Endothelial cell of hepatic sinusoid (primary cell): ENCODE data around the gene C1orf50.
"Not testable (repeated sequence)": the region's sequence is repeated elsewhere in the genome, so short reads cannot be mapped to it uniquely, and the experiment has no call there.

Experiments
- in situ Hi-C: cut with HindIII; loops from 2 replicates; pipeline ENCODE4 v1.10.0; 2017; ENCODE audit warnings: low sequenced_read_pairs

C1orf50 gene

DNA sequence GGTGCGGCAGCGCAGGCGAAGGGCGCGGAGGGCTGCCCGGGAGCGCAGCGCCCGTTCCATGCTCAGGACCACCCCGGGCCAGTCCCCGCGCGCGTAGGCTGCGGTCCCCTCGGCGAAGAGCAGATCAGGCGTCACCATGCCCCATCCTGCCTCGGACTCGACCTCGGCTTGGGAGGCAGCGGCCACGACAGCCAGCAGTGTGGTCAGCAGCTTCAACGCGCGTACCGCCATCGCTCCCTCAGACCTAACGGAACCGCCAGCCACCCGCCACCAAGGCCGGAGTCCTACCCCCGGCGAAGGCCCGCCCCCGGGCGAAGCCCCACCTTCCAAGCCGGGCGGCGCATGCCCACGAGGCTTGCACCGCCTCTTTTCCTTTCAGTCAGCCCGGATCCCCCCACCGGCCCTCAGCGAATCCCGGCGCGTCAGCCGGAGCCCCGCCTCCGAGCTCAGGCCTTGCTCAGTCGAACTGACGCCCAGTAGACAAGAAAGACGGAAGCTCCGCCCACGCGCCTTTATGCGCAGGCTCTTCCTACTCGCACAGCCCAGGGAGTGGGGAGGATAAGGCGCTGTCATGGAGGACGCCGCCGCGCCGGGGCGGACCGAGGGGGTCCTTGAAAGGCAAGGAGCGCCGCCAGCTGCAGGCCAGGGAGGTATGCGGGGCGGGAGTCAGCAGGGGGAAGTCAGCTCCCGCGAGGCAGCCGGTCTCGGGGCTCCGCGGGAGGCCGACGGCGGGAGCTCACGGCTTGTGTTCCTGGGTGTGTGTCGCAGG is at the start of gene C1orf50, which contains the start of gene P3H1:
TSS of gene C1orf50 (plus strand) at position 509 of the 769 bp plus-strand sequence. CDS start at position 572, 63 bp downstream.
TSS of gene P3H1 (minus strand) at position 288 of the 769 bp plus-strand sequence. CDS start at position 231, 57 bp downstream.
- in situ Hi-C loops: no loop called here

DNA sequence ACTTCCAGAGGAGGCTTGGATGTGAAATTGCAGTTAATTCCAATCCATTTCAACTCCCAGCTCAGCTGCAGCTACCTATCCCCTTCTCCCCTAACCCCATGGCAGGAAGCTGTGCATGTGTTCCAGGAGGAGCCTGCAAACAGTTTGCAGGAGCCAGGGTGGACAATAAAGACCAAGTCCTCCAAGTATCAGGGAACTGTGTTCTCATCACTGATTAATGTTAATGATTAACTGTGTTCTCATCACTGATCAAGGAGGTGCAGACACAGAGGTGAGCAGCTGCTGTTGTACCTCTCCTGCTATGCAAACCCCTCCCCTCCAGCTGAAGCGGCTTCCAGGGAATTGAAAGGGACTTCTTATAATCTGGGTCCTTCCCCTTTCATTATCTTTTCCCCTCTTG is 46.2 kb upstream of the C1orf50 start:
- in situ Hi-C loops: no loop called here

DNA sequence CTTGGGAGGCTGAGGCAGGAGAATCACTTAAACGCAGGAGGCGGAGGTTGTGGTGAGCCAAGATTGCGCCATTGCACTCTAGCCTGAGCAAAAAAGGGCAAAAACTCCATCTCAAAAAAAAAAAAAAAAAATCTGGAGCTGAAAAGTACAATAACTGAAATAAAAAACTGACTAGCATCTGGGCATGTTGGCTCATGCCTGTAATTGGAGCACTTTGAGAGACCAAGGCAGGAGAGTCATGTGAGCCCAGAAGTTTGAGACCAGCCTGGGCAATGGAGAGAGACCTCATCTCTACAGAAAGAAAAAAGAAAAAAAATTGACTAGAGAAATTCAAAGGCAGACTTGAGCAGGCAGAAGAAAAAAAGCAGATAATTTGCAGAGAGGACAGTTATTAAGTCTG is 45.1 kb upstream of the C1orf50 start:
- in situ Hi-C loops: no loop called here

DNA sequence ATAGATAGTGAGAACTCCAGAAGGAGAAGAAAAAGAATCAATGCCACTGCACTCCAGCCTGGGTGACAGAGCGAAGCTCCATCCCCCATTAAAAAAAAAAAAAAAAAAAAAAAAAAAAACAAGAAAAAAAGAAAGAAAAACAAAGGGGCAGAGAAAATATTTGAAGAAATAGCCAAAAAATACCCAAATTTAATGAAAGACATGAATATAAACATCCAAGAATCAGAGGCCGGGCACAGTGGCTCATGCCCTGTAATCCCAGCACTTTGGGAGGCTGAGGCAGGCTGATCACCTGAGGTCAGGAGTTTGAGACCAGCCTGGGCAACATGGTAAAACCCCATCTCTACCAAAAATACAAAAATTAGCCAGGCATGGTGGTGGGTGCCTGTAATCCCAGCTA is 44.6 kb upstream of the C1orf50 start:
- in situ Hi-C loops: not testable (repeated sequence)

DNA sequence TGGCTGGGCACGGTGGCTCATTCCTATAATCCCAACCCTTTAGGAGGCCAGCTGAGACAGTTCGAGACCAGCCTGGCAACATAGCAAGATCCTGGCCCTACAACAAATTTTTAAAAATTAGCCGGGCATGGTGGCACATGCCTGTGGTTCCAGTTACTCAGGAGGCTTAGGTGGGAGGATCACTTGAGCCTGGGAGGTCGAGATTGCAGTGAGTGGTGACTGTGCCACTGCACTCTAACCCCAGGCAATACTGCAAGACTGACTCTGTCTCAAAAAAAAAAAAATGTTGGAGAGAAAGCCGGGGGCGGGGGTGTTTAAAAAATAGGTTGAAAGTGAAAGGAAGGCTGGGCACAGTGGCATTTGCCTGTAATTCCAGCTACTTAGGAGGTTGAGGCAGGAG is 43.5 kb upstream of the C1orf50 start:
- in situ Hi-C loops: no loop called here

DNA sequence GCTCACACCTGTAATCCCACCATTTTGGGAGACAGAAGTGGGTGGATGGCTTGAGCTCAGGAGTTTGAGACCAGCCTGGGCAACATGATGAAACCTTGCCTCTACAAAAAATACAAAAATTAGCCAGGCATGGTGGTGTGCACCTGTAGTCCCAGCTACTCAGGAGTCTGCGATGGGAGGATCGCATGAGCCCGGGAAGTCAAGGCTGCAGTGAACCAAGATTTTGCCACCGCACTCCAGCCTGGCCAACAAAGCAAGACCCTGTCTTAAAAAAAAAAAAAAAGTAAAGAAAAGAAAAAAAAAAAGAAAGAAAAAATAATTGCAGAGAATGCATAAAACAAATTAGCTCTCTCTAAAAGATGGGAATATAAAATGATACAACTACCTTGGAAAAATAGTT is 41.2 kb upstream of the C1orf50 start:
- in situ Hi-C loops: not testable (repeated sequence)

DNA sequence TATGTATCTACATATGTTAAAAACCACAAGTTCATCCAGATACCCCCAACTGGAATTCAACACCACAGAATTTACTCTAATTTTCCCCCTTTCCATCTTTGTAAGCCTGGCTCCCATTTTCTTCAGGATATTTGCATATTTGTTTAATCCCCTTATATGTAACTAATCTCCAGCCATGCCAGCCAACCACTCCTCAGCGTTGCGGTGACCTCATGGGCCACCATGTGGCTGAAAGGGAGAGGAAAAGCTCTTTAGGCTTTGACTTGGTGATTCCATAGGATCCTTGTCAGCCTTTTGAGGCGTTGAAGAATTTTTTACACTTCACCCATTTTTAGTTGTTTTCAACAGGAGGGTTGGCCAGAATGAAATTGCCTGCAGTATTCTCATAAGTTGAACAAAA is 37.0 kb upstream of the C1orf50 start:
- in situ Hi-C loops: no loop called here

DNA sequence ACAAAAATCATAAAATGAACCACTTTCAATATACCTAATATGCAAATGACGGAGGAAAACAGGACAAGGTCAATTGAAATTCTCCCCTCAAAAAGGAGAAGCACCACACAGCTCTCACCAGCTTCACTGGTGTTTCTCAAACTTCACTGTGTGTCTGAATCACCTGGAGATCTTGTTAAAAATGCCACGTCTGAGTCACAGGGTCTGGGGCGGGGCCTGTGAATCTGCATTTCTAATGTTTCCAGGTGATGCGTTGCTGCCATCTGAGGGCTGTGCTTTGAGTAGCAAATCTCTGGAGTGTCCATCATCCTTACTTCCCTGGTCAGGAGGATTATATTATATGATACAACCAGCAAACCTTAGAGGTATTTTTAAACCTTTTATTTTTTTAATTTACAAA is 36.1 kb upstream of the C1orf50 start:
- in situ Hi-C loops: no loop called here

DNA sequence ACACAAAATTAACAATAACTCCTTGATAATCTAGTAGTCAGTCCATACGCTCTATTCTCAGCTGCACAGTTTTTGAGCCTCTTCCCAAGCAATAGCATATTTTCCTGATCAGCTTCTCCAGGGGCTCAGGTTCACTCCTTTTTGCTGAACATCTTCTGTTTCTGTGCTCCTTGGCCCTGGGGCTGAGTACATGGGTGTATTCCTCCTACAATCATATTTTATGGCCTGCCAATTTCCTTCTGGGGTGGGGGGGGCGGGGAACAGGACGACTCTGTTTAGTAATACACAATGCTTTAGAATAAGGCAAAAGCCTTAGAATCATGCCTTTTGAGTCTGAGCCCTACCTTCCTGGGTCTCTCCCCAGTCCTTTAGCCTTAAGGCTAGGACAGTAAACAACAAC is 35.5 kb upstream of the C1orf50 start:
- in situ Hi-C loops: no loop called here

DNA sequence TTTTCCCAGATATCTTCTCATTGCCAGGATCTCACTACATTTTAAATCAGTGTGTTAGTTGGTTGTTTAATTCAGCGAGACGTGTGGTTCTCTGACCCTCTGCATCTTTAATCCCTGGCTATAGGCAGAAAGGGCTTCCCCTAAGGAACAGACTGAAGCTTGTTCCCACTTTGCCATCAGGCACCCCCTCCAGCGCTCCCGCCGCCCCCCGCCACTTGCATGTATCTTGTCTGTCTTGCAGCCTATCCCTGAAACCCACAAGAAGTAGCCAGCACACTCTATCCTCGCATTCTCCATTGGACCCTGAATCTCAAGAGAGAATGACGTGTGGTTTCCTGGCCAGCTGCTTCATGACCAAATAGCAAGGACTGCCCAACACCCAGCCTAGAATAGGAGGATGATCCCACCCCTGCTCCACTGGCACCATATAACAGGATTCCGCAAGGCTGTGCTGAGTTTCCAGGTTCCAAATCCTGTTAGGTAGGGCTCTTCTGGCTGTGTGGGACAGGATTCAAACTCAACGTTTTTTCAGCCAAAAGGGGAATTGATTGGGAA is 34.8 kb upstream of the C1orf50 start:
- in situ Hi-C loops: no loop called here

DNA sequence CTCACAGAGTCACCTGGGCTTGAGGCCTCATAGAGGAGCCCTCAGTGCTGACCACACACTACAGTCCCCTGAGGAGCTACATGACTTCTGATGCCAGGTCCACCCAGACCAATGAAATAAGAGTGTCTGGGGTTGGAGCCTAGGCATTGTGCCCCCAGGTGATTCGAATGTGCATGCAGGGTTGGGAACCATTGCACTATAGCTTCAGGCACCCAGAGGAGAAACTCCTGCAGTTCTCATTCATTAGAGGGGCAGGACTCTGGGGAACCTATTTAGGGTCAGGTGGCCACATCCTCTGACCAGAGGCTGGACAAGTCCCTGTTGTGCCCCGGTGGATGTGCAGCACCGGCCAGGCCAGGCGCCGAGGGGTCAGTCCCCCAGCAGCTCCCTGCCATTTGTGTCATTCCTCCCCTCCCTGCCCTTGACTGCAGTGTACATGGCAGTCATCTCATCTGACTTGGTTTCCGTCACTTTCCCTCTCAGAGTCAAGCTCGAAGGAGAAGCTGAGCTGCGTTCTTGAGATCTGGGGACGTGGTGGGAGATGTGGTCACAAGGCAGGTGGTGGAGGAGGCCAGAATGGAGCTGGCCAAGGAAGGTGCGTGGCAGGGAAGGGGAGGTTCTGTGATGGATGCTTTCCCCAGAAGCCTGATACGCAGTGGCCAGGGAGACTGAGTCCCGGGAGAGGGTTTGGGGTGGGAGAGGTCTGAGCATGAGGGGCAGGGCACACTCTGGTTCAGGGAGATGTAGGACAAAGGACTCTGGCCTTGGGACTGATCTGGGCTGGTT is 33.4 kb upstream of the C1orf50 start:
- in situ Hi-C loops: no loop called here

DNA sequence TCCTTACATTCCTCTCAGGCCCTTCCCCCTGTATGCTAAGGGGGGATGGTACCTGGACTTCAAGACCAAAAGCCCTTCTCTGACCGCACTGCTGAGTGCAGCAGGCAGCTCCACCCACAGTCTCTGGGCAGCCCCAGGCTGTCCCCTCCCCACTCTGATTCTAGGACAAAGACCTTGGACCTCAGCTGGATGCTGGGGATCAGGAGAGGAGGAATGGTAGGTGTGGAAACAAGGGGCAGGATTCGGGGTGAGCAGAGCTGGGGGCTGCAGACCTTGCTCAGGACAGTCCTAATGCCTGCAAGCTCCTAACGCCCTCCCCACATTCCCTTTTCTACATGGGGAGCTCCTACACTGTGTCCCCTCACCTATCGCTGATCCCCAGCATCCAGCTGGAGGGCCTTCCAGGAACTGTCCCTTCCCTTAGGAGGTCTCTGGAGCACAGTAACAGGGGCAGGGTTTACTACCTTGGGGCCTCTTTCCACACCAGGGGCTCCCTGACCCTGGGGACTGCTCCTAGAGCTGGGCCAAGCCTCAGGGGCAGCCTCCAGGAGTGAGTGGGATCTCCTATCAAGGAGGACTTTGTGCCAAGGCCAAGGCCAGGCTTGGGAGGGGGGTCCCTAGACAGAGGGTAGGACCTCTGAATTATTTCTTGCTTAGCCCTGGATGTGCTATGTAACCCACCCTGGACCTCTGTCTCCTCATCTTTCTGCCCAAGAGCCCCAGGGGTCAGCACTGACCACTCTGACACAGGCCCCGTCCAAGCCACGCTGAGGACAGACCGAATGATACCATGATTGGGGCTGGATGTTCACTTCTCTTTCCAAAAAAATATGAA is 32.6 kb upstream of the C1orf50 start:
- in situ Hi-C loops: no loop called here

DNA sequence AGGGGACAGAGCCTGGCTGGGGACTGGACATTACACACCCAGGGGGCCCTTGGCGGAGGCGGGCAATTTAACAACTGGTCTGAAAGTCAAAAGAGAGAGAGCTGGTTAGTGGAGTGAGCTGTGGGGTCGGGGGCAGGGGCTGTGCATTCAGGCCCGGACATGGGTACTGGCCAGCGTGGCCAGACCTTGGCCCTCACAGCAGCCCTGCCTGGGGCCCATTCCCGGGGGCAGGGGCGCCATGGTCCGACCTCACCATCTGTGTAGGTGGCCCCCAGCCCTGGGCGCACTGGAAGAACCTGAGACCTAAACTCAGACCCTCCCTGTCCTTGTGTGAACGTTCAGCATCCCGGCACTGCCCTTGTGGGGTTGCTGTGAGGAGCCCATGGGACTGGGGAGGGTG is 32.0 kb upstream of the C1orf50 start:
- in situ Hi-C loops: no loop called here

DNA sequence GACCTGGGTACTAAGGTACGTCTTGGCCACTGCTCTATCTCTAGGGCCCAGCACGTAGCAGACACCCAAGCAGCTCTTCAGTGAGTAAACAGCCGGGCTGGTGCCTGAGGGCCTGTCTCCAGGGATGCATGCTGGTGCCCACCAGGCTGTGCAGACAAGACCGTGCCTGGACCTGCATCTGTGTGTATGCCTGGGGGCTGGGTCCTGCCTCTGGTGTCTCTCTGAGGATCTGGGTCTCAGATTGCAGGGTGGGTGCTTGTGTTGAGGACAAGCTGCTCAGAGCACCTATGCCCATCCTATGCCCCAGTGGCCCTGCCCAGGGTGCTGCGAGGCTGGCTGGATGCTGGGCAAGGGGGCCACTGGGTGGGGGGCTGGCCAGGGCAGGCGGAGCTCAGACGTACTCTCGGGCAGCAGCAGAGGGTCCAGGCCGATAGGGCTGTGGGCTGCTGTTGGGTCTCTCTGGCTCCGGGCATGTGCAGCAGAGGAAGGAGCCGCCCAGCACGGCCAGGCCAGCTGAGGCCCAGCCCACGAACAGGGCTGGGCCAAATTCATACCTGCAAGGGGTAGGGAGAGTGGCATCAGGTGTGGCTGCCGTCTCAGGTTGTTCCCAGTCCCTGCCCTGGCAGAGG is 31.5 kb upstream of the C1orf50 start:
- in situ Hi-C loops: no loop called here

DNA sequence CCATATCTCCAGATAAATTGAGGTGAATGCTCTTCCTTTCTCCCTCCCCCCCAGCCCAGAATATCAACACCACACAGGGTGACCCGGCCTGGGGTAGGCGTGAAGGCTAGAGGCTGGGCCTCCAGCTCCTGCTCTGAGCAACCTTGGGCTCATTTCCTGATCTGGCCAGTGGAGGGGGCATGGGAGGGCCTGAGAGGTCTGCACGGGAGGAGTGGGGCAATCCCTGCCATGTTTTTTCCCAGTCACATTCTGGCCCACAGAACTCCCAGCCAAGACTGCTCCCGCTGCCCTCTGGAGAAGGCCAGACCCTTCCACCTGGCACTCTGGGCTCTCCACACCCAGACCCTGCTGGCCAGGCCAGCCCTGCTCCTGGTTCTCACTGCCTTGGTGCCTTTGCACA is 30.9 kb upstream of the C1orf50 start:
- in situ Hi-C loops: no loop called here

DNA sequence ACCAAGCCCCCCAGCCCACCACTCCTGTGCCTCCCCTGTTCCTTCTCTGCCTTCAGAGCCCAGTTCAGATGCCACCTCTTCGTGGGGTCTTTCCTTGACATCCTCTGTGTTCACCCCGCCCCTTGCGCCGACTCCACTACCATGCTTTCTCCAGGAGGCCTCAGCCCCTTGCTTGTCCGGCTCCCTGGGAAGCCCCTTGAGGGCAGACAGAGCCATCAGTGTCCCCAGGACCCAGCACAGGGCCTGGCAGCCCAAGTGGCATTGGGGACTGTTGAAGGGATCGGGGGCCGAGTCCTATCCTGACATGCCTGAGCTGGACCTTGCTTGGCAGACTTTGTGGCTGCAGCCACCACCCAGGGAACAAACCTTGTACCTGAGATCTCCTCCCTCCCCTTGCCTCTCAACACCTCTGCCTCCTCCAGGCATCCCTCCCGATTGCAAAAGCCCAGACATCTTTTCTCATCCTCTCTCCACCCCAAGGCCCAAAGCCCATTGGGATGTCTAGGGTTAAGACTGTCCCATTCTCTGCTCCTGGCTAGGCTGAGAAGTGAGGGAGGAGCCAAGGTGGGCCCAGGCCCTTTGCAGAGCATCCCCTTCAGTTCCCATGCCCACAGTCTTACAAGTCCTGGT is 30.4 kb upstream of the C1orf50 start:
- in situ Hi-C loops: no loop called here

DNA sequence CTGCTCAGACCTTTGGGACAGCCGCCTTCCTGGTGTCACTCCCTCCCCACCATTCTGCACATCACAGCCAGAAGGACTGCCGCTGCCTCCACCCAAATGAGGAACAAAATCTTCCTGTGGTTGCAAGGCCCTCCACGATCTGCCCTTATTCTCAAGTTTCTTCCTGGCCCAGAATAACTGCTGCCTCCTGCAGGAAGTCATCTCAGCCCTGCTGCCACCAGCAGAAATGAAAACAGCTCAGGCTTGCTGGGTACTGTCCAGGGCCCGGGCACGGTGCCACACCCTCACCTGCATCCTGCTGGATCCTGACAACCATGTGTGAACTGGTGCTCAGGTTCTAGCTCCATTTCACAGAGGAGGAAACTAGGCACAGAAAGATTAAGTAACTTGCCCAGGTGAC is 29.8 kb upstream of the C1orf50 start:
- in situ Hi-C loops: no loop called here

DNA sequence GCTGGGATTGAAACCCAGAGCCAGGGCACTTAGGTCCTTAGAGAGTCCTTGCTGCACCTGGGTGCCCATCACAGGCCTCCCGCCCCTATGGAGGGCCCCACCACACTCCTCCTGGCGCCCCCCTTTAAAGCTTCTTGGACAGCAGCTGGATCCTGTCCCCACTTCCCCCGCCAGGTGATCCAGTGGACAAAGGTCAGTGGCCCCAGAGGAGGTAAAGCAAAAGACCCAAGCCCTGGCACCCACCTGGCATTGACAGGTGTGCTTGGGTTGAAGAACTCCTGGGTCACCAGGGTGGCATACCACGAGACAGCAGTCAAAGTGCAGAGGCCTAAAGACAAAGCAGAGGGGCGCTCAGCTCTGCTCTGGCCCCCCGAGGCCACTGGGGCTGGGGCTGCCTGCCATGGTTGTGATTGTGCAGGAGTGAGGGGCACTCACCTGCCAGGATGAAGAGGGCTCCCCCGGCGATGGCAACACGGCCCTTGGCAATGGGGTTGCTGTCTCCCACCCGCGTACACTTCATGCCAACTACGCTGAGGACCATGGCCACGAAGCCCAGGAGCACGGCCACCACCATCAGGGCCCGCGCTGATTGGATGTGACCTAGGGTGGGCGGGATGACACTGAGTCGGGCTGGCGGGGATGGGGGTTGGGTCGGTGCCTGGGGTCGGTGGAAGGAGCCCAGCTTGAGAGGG is 28.9 kb upstream of the C1orf50 start:
- in situ Hi-C loops: no loop called here

DNA sequence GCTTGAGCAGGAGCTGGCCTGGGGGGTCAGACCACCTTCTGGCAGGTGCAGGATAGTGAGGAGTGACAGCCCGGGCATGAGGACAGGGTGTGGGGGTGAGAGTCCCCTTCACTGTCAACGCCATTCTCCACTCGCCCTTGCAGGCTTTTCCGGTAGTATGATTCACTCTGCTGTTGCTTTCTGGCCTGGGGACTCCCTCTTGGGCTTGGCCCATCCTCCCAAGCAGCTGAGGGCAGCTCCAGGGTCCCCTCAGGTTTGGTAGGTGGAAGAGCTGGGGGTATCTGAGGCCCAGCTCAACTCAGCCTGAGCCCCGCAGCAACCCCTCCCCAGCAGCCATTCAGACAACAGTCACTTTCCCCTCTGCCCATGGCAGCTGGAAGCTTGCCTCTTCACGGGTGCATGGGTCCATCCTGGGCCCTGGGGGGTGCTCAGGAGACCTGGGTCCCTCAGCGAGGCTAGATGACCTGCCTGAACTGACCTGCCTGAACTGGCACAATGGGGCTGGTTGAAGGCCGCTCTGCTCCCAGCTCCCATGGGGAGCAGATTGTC is 28.3 kb upstream of the C1orf50 start:
- in situ Hi-C loops: no loop called here
